Ishikawa (cell line): ENCODE results near the gene EVI2A.

Source experiments
- CEBPB ChIP-seq: IDR thresholded peaks from 2 replicates; pipeline ENCODE4 v1.6.1; 2012
- CREB1 ChIP-seq: IDR thresholded peaks from 2 replicates; pipeline ENCODE4 v1.6.1; 2012; ENCODE audit warnings: low read depth
- EP300 ChIP-seq: IDR thresholded peaks from 2 replicates; pipeline ENCODE4 v1.6.1; 2012; ENCODE audit warnings: borderline replicate concordance
- FOXM1 ChIP-seq: IDR thresholded peaks from 2 replicates; pipeline ENCODE4 v1.6.1; 2012; ENCODE audit warnings: low read depth, borderline replicate concordance
- NFIC ChIP-seq: IDR thresholded peaks from 2 replicates; pipeline ENCODE4 v1.6.1; 2012
- RAD21 ChIP-seq: IDR thresholded peaks from 2 replicates; pipeline ENCODE4 v1.6.1; 2012; ENCODE audit warnings: low read depth
- TAF1 ChIP-seq: IDR thresholded peaks from 2 replicates; pipeline ENCODE4 v1.6.1; 2012; ENCODE audit warnings: low read depth, mild to moderate bottlenecking
- TEAD4 ChIP-seq: IDR thresholded peaks from 2 replicates; pipeline ENCODE4 v1.6.1; 2012
- YY1 ChIP-seq: IDR thresholded peaks from 2 replicates; pipeline ENCODE4 v1.6.1; 2012; ENCODE audit warnings: low read depth
- TF ChIP-seq, protein P1 (sequence below): IDR thresholded peaks from 2 replicates; pipeline ENCODE4 v1.6.1; 2012
- TF ChIP-seq, protein P2 (sequence below): IDR thresholded peaks from 2 replicates; pipeline ENCODE4 v1.6.1; 2012; ENCODE audit warnings: low read depth, mild to moderate bottlenecking

- TF ChIP-seq TEAD4 (no peak), NFIC (no peak), TAF1 (no peak), CREB1 (no peak), EP300 (no peak), YY1 (no peak), FOXM1 (no peak), RAD21 (no peak), CEBPB (no peak)
- TF ChIP-seq, protein P1, sequence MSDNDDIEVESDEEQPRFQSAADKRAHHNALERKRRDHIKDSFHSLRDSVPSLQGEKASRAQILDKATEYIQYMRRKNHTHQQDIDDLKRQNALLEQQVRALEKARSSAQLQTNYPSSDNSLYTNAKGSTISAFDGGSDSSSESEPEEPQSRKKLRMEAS = no peak
- TF ChIP-seq, protein P2, sequence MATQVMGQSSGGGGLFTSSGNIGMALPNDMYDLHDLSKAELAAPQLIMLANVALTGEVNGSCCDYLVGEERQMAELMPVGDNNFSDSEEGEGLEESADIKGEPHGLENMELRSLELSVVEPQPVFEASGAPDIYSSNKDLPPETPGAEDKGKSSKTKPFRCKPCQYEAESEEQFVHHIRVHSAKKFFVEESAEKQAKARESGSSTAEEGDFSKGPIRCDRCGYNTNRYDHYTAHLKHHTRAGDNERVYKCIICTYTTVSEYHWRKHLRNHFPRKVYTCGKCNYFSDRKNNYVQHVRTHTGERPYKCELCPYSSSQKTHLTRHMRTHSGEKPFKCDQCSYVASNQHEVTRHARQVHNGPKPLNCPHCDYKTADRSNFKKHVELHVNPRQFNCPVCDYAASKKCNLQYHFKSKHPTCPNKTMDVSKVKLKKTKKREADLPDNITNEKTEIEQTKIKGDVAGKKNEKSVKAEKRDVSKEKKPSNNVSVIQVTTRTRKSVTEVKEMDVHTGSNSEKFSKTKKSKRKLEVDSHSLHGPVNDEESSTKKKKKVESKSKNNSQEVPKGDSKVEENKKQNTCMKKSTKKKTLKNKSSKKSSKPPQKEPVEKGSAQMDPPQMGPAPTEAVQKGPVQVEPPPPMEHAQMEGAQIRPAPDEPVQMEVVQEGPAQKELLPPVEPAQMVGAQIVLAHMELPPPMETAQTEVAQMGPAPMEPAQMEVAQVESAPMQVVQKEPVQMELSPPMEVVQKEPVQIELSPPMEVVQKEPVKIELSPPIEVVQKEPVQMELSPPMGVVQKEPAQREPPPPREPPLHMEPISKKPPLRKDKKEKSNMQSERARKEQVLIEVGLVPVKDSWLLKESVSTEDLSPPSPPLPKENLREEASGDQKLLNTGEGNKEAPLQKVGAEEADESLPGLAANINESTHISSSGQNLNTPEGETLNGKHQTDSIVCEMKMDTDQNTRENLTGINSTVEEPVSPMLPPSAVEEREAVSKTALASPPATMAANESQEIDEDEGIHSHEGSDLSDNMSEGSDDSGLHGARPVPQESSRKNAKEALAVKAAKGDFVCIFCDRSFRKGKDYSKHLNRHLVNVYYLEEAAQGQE = no peak
Observed at GRCh38 chr17:31328160-31328535, 6.7 kb upstream of the EVI2A start.
